ENCODE measurements around the gene RALGAPA2. TPM values are rescaled to one million over a fixed set of nuclear protein-coding genes. Genes with fewer than 3 reads are reported as not detected.

RALGAPA2 gene
- total and polyA plus RNA-seq, 4 donors, result 14.4 to 24.8 (median 18.0) TPM

DNA sequence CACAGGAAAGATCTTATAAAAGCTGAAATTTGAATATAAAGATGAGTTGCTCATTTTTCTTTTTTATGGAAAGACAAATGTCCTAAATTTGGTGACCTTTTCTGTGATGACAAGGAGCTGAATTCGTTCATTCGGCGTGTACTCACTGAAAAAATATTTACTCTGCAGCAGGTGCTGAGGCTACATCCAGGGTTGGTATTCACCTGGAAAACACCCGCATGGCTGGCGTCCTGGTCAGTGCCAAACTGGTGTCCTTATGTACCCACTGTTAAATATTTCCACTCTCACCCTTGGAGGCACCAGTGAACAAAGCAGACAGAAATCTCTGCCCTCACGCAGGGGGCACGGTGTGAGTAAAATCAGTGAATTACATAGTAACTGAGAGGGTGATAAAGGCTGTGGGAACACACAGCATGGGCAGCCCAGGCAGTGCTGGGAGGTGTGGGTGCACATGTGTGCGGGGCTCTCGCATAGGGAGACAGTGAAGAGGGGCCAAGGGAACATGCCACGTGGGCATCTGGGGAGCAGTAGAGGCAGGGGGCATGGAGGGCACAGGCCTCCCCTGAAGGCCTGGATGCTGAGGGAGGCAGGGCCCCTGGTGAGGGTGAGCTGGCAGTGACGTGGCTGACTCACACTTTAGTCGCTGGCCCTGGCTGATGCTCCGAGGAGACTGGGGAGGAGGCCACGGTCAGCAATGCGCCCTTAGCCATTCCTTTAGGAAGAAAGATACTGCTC, 254.9 kb downstream of the RALGAPA2 start:
- Histone ChIP-seq H3K4me1 (ENCODE audit: control insufficient read depth, insufficient read depth, low read length) (peaks cover 8% of the 10 kb centered on the region), H3K27ac (ENCODE audit: low read depth, low read length) (no peak overlapping the region), H3K4me3 (ENCODE audit: low read depth, low read length) (no peak overlapping the region), H3K27me3 (ENCODE audit: control insufficient read depth, insufficient read depth, low read length) (peaks cover 44% of the 10 kb centered on the region), H3K36me3 (ENCODE audit: control insufficient read depth, insufficient read depth, low read length) (peaks cover 5% of the 10 kb centered on the region), H3K9me3 (ENCODE audit: control insufficient read depth, insufficient read depth, low read length) (no peaks in the 10 kb centered on the region)
- no peak for DNase-seq (ENCODE audit: low read depth in 4 of 6, low spot score in 6 of 6)
- 93% methylated on average over 14 of the region's 15 CpGs for WGBS (ENCODE audit: insufficient coverage)

DNA sequence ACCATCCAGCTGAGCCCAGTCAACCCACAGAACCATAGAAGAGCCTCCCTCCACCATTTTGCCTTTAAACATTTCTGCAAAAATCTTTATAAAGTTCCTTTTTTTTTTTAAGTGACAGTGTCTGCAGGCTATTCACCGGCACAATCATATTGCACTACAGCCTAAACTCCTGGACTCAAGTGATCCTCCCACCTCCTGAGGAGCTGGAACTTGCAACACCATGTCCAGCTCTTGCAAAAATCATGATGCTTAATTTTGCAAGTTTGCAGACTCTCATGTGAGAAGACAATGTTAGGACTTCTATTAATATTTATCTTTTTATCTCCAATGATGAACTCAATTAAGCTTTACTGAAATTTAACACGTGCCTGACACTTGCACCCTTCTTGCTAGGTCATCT, 255.7 kb downstream of the RALGAPA2 start:
- peaks cover 38% of the 10 kb centered on the region for H3K27me3 ChIP-seq (ENCODE audit: control insufficient read depth, insufficient read depth, low read length)
- DNase-seq (ENCODE audit: low read depth in 4 of 6, low spot score in 6 of 6), result no peak
- H3K4me1 ChIP-seq (ENCODE audit: control insufficient read depth, insufficient read depth, low read length), result peaks cover 12% of the 10 kb centered on the region
- H3K27ac ChIP-seq (ENCODE audit: low read depth, low read length), result no peak overlapping the region
- peaks cover 5% of the 10 kb centered on the region for H3K36me3 ChIP-seq (ENCODE audit: control insufficient read depth, insufficient read depth, low read length)
- WGBS (ENCODE audit: insufficient coverage), result 100% methylated on average over 1 of the region's 2 CpGs
- no peaks in the 10 kb centered on the region for H3K9me3 ChIP-seq (ENCODE audit: control insufficient read depth, insufficient read depth, low read length)
- no peak overlapping the region for H3K4me3 ChIP-seq (ENCODE audit: low read depth, low read length)

DNA sequence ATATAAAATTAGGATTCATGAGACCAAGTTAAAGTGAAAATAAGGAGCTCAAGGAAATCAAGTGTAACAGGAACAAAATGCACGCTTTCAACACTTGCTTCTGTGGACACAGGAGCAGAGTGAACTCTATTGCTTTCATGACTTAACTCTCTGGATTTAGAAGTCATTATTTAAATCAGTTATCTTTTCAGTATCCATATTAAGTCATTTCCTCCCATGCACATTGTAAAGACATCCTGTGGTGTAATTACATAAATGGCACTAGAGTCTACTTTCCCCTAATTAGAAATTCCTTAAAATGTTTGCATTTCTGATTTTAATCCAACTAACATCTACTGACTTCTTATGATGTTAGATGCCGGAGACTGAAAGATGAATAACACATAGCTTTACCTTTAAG, 256.5 kb downstream of the RALGAPA2 start:
- no peak overlapping the region for H3K27ac ChIP-seq (ENCODE audit: low read depth, low read length)
- H3K4me3 ChIP-seq (ENCODE audit: low read depth, low read length), result no peak overlapping the region
- WGBS (ENCODE audit: insufficient coverage), result no CpG with 5 or more reads among the region's 2 CpGs
- H3K4me1 ChIP-seq (ENCODE audit: control insufficient read depth, insufficient read depth, low read length), result peaks cover 12% of the 10 kb centered on the region
- H3K27me3 ChIP-seq (ENCODE audit: control insufficient read depth, insufficient read depth, low read length), result peaks cover 35% of the 10 kb centered on the region
- peaks cover 5% of the 10 kb centered on the region for H3K36me3 ChIP-seq (ENCODE audit: control insufficient read depth, insufficient read depth, low read length)
- no peak for DNase-seq (ENCODE audit: low read depth in 4 of 6, low spot score in 6 of 6)
- no peaks in the 10 kb centered on the region for H3K9me3 ChIP-seq (ENCODE audit: control insufficient read depth, insufficient read depth, low read length)

DNA sequence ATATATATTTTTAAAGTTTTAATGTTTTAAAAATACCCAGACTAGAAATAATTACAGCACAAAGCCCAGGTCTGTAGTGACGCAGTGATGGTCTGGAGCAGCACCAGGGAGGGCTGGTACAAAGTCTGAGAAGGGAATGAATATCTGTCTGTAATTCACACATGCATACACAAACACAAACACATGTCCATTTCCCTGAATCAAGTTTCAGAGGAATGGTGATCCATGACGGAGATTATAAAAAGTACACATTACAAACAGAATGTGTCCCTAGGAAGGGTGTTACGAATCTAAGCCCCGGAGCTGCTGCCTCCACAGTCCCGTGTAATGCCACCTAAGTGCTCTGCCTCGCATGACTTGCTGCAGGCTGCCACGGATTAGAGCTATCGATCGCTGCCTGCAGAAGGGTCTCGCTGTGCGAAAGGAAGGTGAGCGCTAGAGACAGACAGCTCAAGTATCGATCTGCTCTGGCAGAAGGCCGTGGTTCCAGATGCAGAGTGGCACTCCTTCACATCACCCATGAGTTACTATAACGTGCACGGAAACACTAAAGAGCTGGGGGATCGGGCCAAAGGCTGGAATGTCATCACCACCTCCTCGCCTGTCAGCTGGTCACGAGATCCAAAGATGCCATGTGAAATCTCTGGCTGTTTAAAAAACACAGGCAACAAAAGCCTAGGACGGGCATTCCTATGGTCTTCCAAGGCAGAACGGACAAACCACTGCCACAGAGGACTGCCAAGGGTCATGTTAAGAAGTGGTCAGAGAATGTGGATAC, 257.4 kb downstream of the RALGAPA2 start:
- 87% methylated on average over 19 of the region's 21 CpGs for WGBS (ENCODE audit: insufficient coverage)
- H3K36me3 ChIP-seq (ENCODE audit: control insufficient read depth, insufficient read depth, low read length), result peaks cover 5% of the 10 kb centered on the region
- H3K27me3 ChIP-seq (ENCODE audit: control insufficient read depth, insufficient read depth, low read length), result peaks cover 32% of the 10 kb centered on the region
- H3K4me3 ChIP-seq (ENCODE audit: low read depth, low read length), result no peak overlapping the region
- DNase-seq (ENCODE audit: low read depth in 4 of 6, low spot score in 6 of 6), result peak in 1 of 6 donors; percentile 62
- no peaks in the 10 kb centered on the region for H3K9me3 ChIP-seq (ENCODE audit: control insufficient read depth, insufficient read depth, low read length)
- peaks cover 16% of the 10 kb centered on the region for H3K4me1 ChIP-seq (ENCODE audit: control insufficient read depth, insufficient read depth, low read length)
- no peak overlapping the region for H3K27ac ChIP-seq (ENCODE audit: low read depth, low read length)

DNA sequence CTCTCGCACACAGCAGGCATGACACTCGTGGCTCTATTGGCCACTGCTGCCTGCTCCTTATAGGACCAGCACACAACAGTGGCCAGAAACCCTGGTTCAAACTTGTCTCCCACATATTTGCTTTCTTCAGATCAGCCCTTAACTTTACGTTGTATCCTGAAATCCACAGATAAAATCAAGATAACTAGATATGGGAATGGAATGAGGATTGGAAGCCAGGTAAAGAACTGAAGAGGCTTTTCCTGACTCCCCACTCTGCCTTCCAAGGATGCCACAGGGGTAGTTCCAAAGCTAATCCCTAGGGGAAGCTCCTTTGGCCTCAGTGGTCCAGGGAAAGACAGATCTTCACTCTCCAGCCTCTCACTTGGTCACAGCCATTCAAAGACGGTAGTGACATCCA, 258.1 kb downstream of the RALGAPA2 start:
- Histone ChIP-seq H3K27me3 (ENCODE audit: control insufficient read depth, insufficient read depth, low read length) (peaks cover 33% of the 10 kb centered on the region), H3K36me3 (ENCODE audit: control insufficient read depth, insufficient read depth, low read length) (peaks cover 5% of the 10 kb centered on the region), H3K4me3 (ENCODE audit: low read depth, low read length) (no peak overlapping the region), H3K4me1 (ENCODE audit: control insufficient read depth, insufficient read depth, low read length) (peaks cover 16% of the 10 kb centered on the region), H3K9me3 (ENCODE audit: control insufficient read depth, insufficient read depth, low read length) (no peaks in the 10 kb centered on the region), H3K27ac (ENCODE audit: low read depth, low read length) (no peak overlapping the region)
- 83% methylated on average over 2 of the region's 4 CpGs for WGBS (ENCODE audit: insufficient coverage)
- no peak for DNase-seq (ENCODE audit: low read depth in 4 of 6, low spot score in 6 of 6)

DNA sequence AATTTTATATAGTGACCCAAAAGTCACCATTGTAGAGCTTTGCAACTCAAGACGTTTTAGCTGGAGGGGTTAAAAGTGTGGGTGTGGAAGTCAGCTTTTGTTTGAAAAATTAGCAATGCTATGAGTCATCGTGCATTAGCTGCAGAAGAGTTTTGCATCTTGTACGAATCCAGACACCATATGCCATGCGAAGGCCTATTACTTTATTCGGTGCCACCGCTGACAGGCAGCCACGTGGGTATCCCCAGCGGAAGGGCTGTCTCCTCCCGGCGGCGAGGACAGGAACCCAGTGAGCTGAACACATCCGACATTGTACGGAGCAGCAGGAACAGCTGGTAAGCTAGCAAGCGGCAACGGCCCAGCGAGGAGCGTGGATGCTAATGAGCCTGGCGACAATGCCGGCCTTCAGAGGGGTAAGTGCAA, 260.2 kb downstream of the RALGAPA2 start:
- peaks cover 12% of the 10 kb centered on the region for H3K4me1 ChIP-seq (ENCODE audit: control insufficient read depth, insufficient read depth, low read length)
- 5% methylated on average over 18 of the region's 19 CpGs for WGBS (ENCODE audit: insufficient coverage)
- no peaks in the 10 kb centered on the region for H3K36me3 ChIP-seq (ENCODE audit: control insufficient read depth, insufficient read depth, low read length)
- no peaks in the 10 kb centered on the region for H3K9me3 ChIP-seq (ENCODE audit: control insufficient read depth, insufficient read depth, low read length)
- H3K27ac ChIP-seq (ENCODE audit: low read depth, low read length), result peak overlapping the region; percentile 50
- H3K4me3 ChIP-seq (ENCODE audit: low read depth, low read length), result peak overlapping the region; percentile 7
- peak in 5 of 6 donors; percentile 59 to 93 (median 66) for DNase-seq (ENCODE audit: low read depth in 4 of 6, low spot score in 6 of 6)
- peaks cover 42% of the 10 kb centered on the region for H3K27me3 ChIP-seq (ENCODE audit: control insufficient read depth, insufficient read depth, low read length)

DNA sequence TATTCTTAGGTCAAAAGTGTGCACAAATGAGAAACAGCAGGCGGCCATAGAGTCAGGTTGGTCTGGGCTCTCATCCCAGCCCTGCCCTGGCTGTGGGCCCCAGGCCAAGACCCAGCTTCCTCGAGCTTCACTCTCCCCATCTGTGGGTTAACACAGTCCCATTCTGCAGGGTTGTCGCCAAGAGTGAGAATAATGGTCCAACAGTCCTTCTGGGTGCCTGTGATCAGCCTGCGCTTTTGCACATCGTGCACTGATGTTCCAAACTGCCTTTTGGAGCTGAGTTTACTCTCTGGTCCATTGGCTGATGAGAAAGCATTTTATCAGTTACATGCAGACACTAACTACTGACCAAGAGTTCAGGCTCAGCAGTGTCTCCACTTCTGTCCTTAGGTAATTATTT, 261.9 kb downstream of the RALGAPA2 start:
- H3K9me3 ChIP-seq (ENCODE audit: control insufficient read depth, insufficient read depth, low read length), result no peaks in the 10 kb centered on the region
- no peaks in the 10 kb centered on the region for H3K36me3 ChIP-seq (ENCODE audit: control insufficient read depth, insufficient read depth, low read length)
- H3K4me3 ChIP-seq (ENCODE audit: low read depth, low read length), result no peak overlapping the region
- peaks cover 12% of the 10 kb centered on the region for H3K4me1 ChIP-seq (ENCODE audit: control insufficient read depth, insufficient read depth, low read length)
- peak in 4 of 6 donors; percentile 30 to 85 (median 66) for DNase-seq (ENCODE audit: low read depth in 4 of 6, low spot score in 6 of 6)
- H3K27me3 ChIP-seq (ENCODE audit: control insufficient read depth, insufficient read depth, low read length), result peaks cover 34% of the 10 kb centered on the region
- WGBS (ENCODE audit: insufficient coverage), result 34% methylated on average over 5 of the region's 5 CpGs
- H3K27ac ChIP-seq (ENCODE audit: low read depth, low read length), result no peak overlapping the region

DNA sequence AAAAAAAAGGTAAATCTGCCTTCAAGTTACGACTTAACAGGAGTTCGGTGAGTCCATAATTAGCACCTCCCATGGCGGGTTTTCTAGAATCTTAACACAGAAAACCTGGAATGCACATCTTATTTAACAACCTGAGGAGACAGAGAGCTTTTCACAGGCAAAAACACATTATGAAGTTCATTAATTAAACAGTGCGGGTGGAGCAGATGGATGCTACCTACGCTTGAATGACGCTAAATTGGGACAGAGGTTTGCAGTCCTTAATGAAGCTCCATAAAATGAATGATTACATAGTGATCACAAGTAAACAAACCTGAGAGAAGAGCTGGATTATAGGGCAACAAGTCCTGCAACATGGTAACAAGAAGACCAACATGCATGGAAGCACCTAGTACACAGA, 263.6 kb downstream of the RALGAPA2 start:
- peaks cover 29% of the 10 kb centered on the region for H3K27me3 ChIP-seq (ENCODE audit: control insufficient read depth, insufficient read depth, low read length)
- 93% methylated on average over 3 of the region's 6 CpGs for WGBS (ENCODE audit: insufficient coverage)
- peak in 2 of 6 donors; percentile 53 to 73 for DNase-seq (ENCODE audit: low read depth in 4 of 6, low spot score in 6 of 6)

DNA sequence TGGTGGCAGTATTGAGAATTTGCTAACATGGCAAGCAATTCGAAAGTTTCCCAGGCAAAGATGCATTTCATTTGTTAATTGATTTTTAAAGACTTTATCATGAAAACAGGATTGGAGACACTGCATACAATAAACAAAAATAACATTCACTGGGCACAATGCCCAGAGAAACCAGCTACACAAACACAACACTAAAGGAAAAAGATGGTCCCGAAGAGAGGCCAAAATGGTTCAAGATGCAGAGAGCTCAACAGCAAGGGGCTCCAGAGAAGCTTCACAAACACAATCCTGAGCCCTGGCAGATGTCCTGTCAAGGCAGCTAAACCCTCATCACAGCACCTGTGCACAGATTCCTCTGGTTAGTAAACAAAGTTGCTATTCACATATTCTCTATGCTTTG, 265.2 kb downstream of the RALGAPA2 start:
- peak in 2 of 6 donors; percentile 57 to 82 for DNase-seq (ENCODE audit: low read depth in 4 of 6, low spot score in 6 of 6)
- WGBS (ENCODE audit: insufficient coverage), result 50% methylated on average over 1 of the region's 2 CpGs
- Histone ChIP-seq H3K27me3 (ENCODE audit: control insufficient read depth, insufficient read depth, low read length) (peaks cover 27% of the 10 kb centered on the region), H3K4me1 (ENCODE audit: control insufficient read depth, insufficient read depth, low read length) (peaks cover 4% of the 10 kb centered on the region), H3K9me3 (ENCODE audit: control insufficient read depth, insufficient read depth, low read length) (no peaks in the 10 kb centered on the region), H3K4me3 (ENCODE audit: low read depth, low read length) (no peak overlapping the region), H3K36me3 (ENCODE audit: control insufficient read depth, insufficient read depth, low read length) (no peaks in the 10 kb centered on the region), H3K27ac (ENCODE audit: low read depth, low read length) (no peak overlapping the region)

More for the DNA sequence above, 263.6 kb downstream of the RALGAPA2 start:
- Histone ChIP-seq H3K36me3 (ENCODE audit: control insufficient read depth, insufficient read depth, low read length) (no peaks in the 10 kb centered on the region), H3K9me3 (ENCODE audit: control insufficient read depth, insufficient read depth, low read length) (no peaks in the 10 kb centered on the region), H3K27ac (ENCODE audit: low read depth, low read length) (no peak overlapping the region), H3K4me3 (ENCODE audit: low read depth, low read length) (no peak overlapping the region), H3K4me1 (ENCODE audit: control insufficient read depth, insufficient read depth, low read length) (peaks cover 12% of the 10 kb centered on the region)
